AG04450 (cell line): ENCODE data around the gene LPIN3. TPM values are rescaled to one million over a fixed set of nuclear protein-coding genes. Genes with fewer than 3 reads are reported as not detected.
A peak's percentile ranks its signal among the peaks of the same experiment; 100 is the strongest.

ENCODE experiments used
- CTCF ChIA-PET: fragments of 300-600, 350-600 bp; formaldehyde crosslinking; extraction: SDS; loops from one replicate; lab custom pipeline; 2022; ENCODE audit warnings: antibody characterized with exemption, inconsistent platforms; lab: Charles Lee
- POLR2A ChIA-PET: fragments of 350-600 bp; formaldehyde crosslinking; extraction: SDS; loops from one replicate; lab custom pipeline; 2021; ENCODE audit warnings: antibody characterized with exemption, inconsistent platforms; lab: Yijun Ruan, JAX
- DNase-seq: peaks from one replicate; pipeline ENCODE4 v3.0.0-alpha.2; 2011; ENCODE audit warnings: low read depth, low spot score
- H3K27ac ChIP-seq: one replicate; pipeline ENCODE4 v1.5.1; 2012; ENCODE audit warnings: low read depth, low read length, control low read depth
- H3K27me3 ChIP-seq: one replicate; pipeline ENCODE4 v1.6.0; 2012; ENCODE audit warnings: low read length; ENCODE audit not compliant: control insufficient read depth, insufficient read depth
- H3K4me3 ChIP-seq: 2 replicates; pipeline ENCODE4 v1.5.1; 2011; ENCODE audit warnings: mild to moderate bottlenecking, low read depth, low read length, control low read depth
- H3K9me3 ChIP-seq: 2 replicates; pipeline ENCODE4 v1.5.1; 2012; ENCODE audit warnings: low read length; ENCODE audit not compliant: control insufficient read depth, insufficient read depth
- CTCF ChIP-seq: IDR thresholded peaks from 2 replicates; pipeline ENCODE4 v1.5.1; 2011; ENCODE audit warnings: low read depth, low read length, control low read depth, inconsistent platforms
- polyA plus RNA-seq: library from polyadenylated mRNA; depleted of rRNA; stranded (reverse); fragments of >200 nt; gene quantifications from 2 replicates; pipeline ENCODE4 v1.2.3, GENCODE V29; 2011

Gene LPIN3
- polyA plus RNA-seq, 1 experiment = 1.2 TPM

DNA sequence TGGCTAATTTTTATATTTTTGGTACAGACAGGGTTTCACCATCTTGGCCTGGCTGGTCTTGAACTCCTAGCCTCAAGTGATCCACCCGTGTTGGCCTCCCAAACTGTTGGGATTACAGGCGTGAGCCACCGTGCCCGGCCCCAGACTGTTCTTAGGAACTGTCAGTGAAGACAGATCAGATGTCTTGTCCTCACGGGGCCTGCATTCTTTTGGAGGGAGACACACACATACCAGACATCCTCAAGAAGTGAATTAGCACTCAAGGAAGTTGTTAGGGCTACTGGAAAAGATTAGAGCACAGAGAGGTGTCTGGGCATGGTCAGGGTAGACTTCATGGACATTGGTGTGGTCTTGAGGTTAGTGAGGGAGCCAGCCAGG lies 10.3 kb upstream of the LPIN3 start:
- CTCF ChIA-PET = interaction anchor here (1.0 to 1.9 kb wide), 5 partner anchors 9 to 340 kb away, joined by 3 to 10 read pairs (median 3); partner anchors contain the start of gene LPIN3
- TF ChIP-seq CTCF = no peak
- Histone ChIP-seq H3K27ac (peak overlapping the region; percentile 99), H3K27me3 (no peaks in the 10 kb centered on the region), H3K4me3 (no peak overlapping the region), H3K9me3 (no peaks in the 10 kb centered on the region)
- POLR2A ChIA-PET = interaction anchor here (1.0 to 1.3 kb wide), 3 partner anchors 14 to 107 kb away, joined by 3 to 22 read pairs (median 4); partner anchors contain the start of gene ZHX3
- DNase-seq = no peak

DNA sequence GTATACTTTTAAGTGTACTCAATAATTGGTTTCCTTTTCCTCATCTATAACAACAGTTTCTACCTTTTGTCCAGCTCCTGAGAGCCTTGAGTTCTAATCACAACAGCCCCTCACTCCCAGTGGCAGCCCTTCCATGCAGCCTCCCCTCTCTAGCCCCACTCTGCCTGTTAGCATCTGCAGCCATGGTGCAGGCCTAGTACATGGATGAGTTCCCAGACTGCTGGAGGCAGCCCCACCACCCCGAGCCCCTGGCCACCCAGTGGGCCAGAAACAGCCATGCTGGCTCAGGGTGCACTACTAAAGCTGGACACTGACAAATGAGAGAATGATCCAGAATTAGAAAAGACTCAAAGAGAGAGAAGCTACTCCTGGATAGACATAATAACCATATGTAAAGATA lies 9.7 kb upstream of the LPIN3 start:
- CTCF ChIA-PET = interaction anchor here (0.8 to 1.9 kb wide), 4 partner anchors 8 to 234 kb away, joined by 3 to 9 read pairs (median 4); partner anchors contain the start of gene LPIN3
- no peak for TF ChIP-seq CTCF
- no peak overlapping the region for H3K27ac ChIP-seq
- no peak overlapping the region for H3K4me3 ChIP-seq
- no peaks in the 10 kb centered on the region for H3K9me3 ChIP-seq
- H3K27me3 ChIP-seq = no peaks in the 10 kb centered on the region
- POLR2A ChIA-PET = no interaction called here
- no peak for DNase-seq

DNA sequence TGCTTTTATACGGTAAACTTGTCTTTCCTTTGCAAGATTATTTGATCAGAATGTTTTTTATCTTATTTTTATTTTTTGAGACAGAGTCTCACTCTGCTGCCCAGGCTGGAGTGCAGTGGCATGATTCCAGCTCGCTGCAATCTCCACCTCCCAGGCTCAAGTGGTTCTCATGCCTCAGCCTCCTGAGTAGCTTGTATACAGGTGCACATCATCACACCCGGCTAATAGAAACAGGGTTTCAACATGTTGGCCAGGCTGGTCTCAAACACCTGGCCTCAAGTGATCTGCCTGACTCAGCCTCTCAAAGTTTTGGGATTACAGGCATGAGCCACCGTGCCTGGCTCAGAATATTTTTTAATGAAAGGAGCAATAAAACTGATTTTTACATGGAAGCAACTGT lies 8.9 kb upstream of the LPIN3 start:
- TF ChIP-seq CTCF = no peak
- ChIA-PET CTCF (interaction anchor here (0.8 to 3.6 kb wide), 3 partner anchors 8 to 159 kb away, joined by 3 to 22 read pairs (median 4); partner anchors contain the start of gene LPIN3), POLR2A (no interaction called here)
- Histone ChIP-seq H3K9me3 (no peaks in the 10 kb centered on the region), H3K27me3 (no peaks in the 10 kb centered on the region), H3K4me3 (no peak overlapping the region), H3K27ac (no peak overlapping the region)
- DNase-seq = no peak

DNA sequence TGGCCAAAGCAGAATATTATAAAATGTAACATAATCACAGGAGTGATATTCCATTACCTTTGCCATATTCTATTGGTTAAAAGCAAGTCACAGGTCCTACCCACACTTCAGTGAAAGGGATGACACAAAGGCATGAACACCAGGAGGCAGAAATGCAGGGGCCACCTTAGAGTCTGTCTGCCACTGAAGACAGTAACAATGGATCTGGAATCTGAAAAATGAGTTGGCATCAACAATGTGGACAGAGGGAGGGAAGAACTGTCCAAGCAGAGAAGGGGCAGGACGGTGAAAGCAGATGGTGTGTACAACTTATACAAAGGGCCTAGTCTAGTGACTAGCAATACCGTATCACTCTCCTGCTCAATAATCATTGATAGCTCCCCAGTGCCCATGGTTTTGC lies 6.6 kb upstream of the LPIN3 start:
- ChIA-PET POLR2A (interaction anchor here (0.6 kb wide), 1 partner anchor 24 kb away, joined by 4 read pairs; no protein-coding TSS in a partner anchor), CTCF (interaction anchor here (1.5 to 3.6 kb wide), 2 partner anchors 159 to 161 kb away, joined by 4 to 22 read pairs; no protein-coding TSS in a partner anchor)
- H3K4me3 ChIP-seq = no peak overlapping the region
- H3K9me3 ChIP-seq = no peaks in the 10 kb centered on the region
- no peak for DNase-seq
- TF ChIP-seq CTCF = no peak
- no peaks in the 10 kb centered on the region for H3K27me3 ChIP-seq
- H3K27ac ChIP-seq = no peak overlapping the region

- Histone ChIP-seq H3K27me3 (no peaks in the 10 kb centered on the region), H3K27ac (peak overlapping the region; percentile 23), H3K4me3 (no peak overlapping the region), H3K9me3 (no peaks in the 10 kb centered on the region)
- CTCF ChIA-PET = interaction anchor here (1.5 to 3.6 kb wide), 2 partner anchors 160 to 162 kb away, joined by 4 to 22 read pairs; no protein-coding TSS in a partner anchor
- DNase-seq = no peak
- POLR2A ChIA-PET = interaction anchor here (0.6 kb wide), 1 partner anchor 24 kb away, joined by 4 read pairs; no protein-coding TSS in a partner anchor
- no peak for TF ChIP-seq CTCF
Observed at GRCh38 chr20:41334443-41335421, 5.9 kb upstream of the LPIN3 start.
